HG03095 (cell line): ENCODE results near the gene PTPRE.

Experiments
- ATAC-seq: cut with Tn5 transposase; IDR thresholded peaks from one replicate; pipeline ENCODE4 v1.9.1; 2021; ENCODE audit warnings: moderate library complexity; ENCODE audit not compliant: unreplicated experiment

The PTPRE gene

GRCh38 chr10:127882391-127882790 is 24.5 kb upstream of the PTPRE start:
- no peak for ATAC-seq

- ATAC-seq, result no peak
Measured at GRCh38 chr10:127882801-127883459, 24.0 kb upstream of the PTPRE start.

GRCh38 chr10:127883516-127883915 is 23.4 kb upstream of the PTPRE start:
- ATAC-seq, result no peak

GRCh38 chr10:127884501-127884900 is 22.4 kb upstream of the PTPRE start:
- ATAC-seq, result no peak

GRCh38 chr10:127886371-127887051 is 20.4 kb upstream of the PTPRE start:
- ATAC-seq, result no peak

- ATAC-seq, result no peak
Measured at GRCh38 chr10:127887541-127888415, 19.1 kb upstream of the PTPRE start.

GRCh38 chr10:127888521-127889312 is 18.2 kb upstream of the PTPRE start:
- no peak for ATAC-seq

- no peak for ATAC-seq
Measured at GRCh38 chr10:127889605-127890195, 17.2 kb upstream of the PTPRE start.

- no peak for ATAC-seq
Measured at GRCh38 chr10:127890216-127890615, 16.7 kb upstream of the PTPRE start.

- no peak for ATAC-seq
Measured at GRCh38 chr10:127890832-127891334, 16.0 kb upstream of the PTPRE start.

GRCh38 chr10:127892743-127893142 is 14.2 kb upstream of the PTPRE start, which contains the start of gene CLRN3:
TSS of gene CLRN3 (minus strand) at chr10:127892941. CDS start at chr10:127892784, 157 bp downstream.
- no peak for ATAC-seq

GRCh38 chr10:127894146-127894545 is 12.8 kb upstream of the PTPRE start:
- no peak for ATAC-seq

- no peak for ATAC-seq
Measured at GRCh38 chr10:127896590-127896989, 10.3 kb upstream of the PTPRE start.

- ATAC-seq, result no peak
Measured at GRCh38 chr10:127897177-127897576, 9.7 kb upstream of the PTPRE start.

GRCh38 chr10:127899766-127900387 is 7.0 kb upstream of the PTPRE start:
- ATAC-seq, result no peak

GRCh38 chr10:127903789-127904188 is 3.1 kb upstream of the PTPRE start:
- ATAC-seq, result no peak

- no peak for ATAC-seq
Measured at GRCh38 chr10:127904311-127905000, 2.4 kb upstream of the PTPRE start.

- no peak for ATAC-seq
Measured at GRCh38 chr10:127905001-127905847, 1.7 kb upstream of the PTPRE start.
